HepG2 (cell line): ENCODE data around the gene MTFP1. TPM values are rescaled to one million over a fixed set of nuclear protein-coding genes. Genes with fewer than 3 reads are reported as not detected.

Experiments
- AGO2 ChIP-seq: fragments of 200-400 bp; formaldehyde crosslinking; optimal IDR thresholded peaks from 2 replicates; pipeline ENCODE3; 2017; ENCODE audit warnings: mild to moderate bottlenecking, low read depth, low read length, moderate library complexity
- CENPX ChIP-seq: sonication (generic); formaldehyde crosslinking; IDR thresholded peaks from 2 replicates; pipeline ENCODE4 v1.9.0; 2021; ENCODE audit warnings: mild to moderate bottlenecking, missing genetic modification reagents, moderate library complexity
- FOXK1 ChIP-seq: sonication (generic); formaldehyde crosslinking; IDR thresholded peaks from 2 replicates; pipeline ENCODE4 v1.4.0; 2020; ENCODE audit warnings: low read depth, missing genetic modification reagents, borderline replicate concordance
- HMG20A ChIP-seq: IDR thresholded peaks from 2 replicates; pipeline ENCODE4 v1.6.1; 2016; ENCODE audit warnings: borderline replicate concordance
- KAT8 ChIP-seq: IDR thresholded peaks from 2 replicates; pipeline ENCODE4 v1.6.1; 2016; ENCODE audit warnings: missing genetic modification reagents, missing compliant biosample characterization
- KLF12 ChIP-seq: sonication (generic); formaldehyde crosslinking; IDR thresholded peaks from 2 replicates; pipeline ENCODE4 v1.4.0; 2020; ENCODE audit warnings: missing genetic modification reagents, borderline replicate concordance
- MED1 ChIP-seq: sonication (generic); formaldehyde crosslinking; IDR thresholded peaks from 2 replicates; pipeline ENCODE4 v1.4.0; 2020; ENCODE audit warnings: missing genetic modification reagents
- NONO ChIP-seq, 2 experiments: fragments of 450-650 bp in 1 of 2; sonication (generic) in 1 of 2; formaldehyde crosslinking in 1 of 2; IDR thresholded peaks in 1 of 2; conservative IDR thresholded peaks in 1 of 2; 2 replicates each; pipeline versions ENCODE4 v1.6.1 to v1.8.0; 2017 to 2022; ENCODE audit warnings: mild to moderate bottlenecking in 1 of 2, missing genetic modification reagents in 1 of 2, moderate library complexity in 1 of 2
- ONECUT2 ChIP-seq: sonication (generic); formaldehyde crosslinking; IDR thresholded peaks from 2 replicates; pipeline ENCODE4 v1.4.0; 2020; ENCODE audit warnings: missing genetic modification reagents
- POLR2AphosphoS5 ChIP-seq: IDR thresholded peaks from 2 replicates; pipeline ENCODE4 v1.6.1; 2012; ENCODE audit warnings: low read depth, low read length
- ZBTB1 ChIP-seq: sonication (generic); formaldehyde crosslinking; IDR thresholded peaks from 2 replicates; pipeline ENCODE4 v1.4.0; 2020; ENCODE audit warnings: missing genetic modification reagents, borderline replicate concordance
- ZBTB7B ChIP-seq: sonication (generic); formaldehyde crosslinking; IDR thresholded peaks from 2 replicates; pipeline ENCODE4 v1.4.0; 2020; ENCODE audit warnings: missing genetic modification reagents
- ZFP62 ChIP-seq: sonication (generic); formaldehyde crosslinking; IDR thresholded peaks from 2 replicates; pipeline ENCODE4 v1.4.0; 2020; ENCODE audit warnings: missing genetic modification reagents
- ZNF235 ChIP-seq: sonication (generic); formaldehyde crosslinking; IDR thresholded peaks from 2 replicates; pipeline ENCODE4 v1.8.1; 2023; ENCODE audit warnings: mild to moderate bottlenecking, missing genetic modification reagents, borderline replicate concordance
- ZNF253 ChIP-seq: sonication (generic); formaldehyde crosslinking; IDR thresholded peaks from 2 replicates; pipeline ENCODE4 v1.8.0; 2022; ENCODE audit warnings: mild to moderate bottlenecking, missing genetic modification reagents, borderline replicate concordance
- ZNF33B ChIP-seq: sonication (generic); formaldehyde crosslinking; IDR thresholded peaks from 2 replicates; pipeline ENCODE4 v1.5.1; 2020; ENCODE audit warnings: mild to moderate bottlenecking, missing genetic modification reagents
- ZNF34 ChIP-seq: sonication (generic); formaldehyde crosslinking; IDR thresholded peaks from 2 replicates; pipeline ENCODE4 v1.4.0; 2020; ENCODE audit warnings: mild to moderate bottlenecking, missing genetic modification reagents, borderline replicate concordance
- ZNF788 ChIP-seq: sonication (generic); formaldehyde crosslinking; IDR thresholded peaks from 2 replicates; pipeline ENCODE4 v1.5.0; 2020; ENCODE audit warnings: mild to moderate bottlenecking, missing genetic modification reagents, borderline replicate concordance
- ZSCAN25 ChIP-seq: sonication (generic); formaldehyde crosslinking; IDR thresholded peaks from 2 replicates; pipeline ENCODE4 v1.8.0; 2022; ENCODE audit warnings: mild to moderate bottlenecking, missing genetic modification reagents
- polyA plus RNA-seq, 8 experiments: library from polyadenylated mRNA; depleted of rRNA in 3 of 8; stranded (reverse) in 7 of 8; unstranded in 1 of 8; fragments of >200 nt; fragmentation: Illumina TruSeq in 4 of 8; extraction: Trizol in 4 of 8; gene quantifications; 2 replicates each; pipeline versions ENCODE4 v1.2.1 to v1.2.3, GENCODE V29; 2011 to 2016; ENCODE audit warnings: low read depth in 4 of 8, missing spikeins in 1 of 8, mixed read lengths in 1 of 8; ENCODE audit not compliant: insufficient read depth in 1 of 8
- total RNA-seq, 5 experiments: library from RNA; depleted of rRNA; stranded (reverse); fragments of >200 nt; fragmentation: Illumina TruSeq; extraction: Trizol; gene quantifications; 2 replicates each; pipeline ENCODE4 v1.2.3, GENCODE V29; 2016; ENCODE audit warnings: low read depth in 1 of 5
- TF ChIP-seq, protein P1 (sequence below): sonication (generic); formaldehyde crosslinking; IDR thresholded peaks from 2 replicates; pipeline ENCODE4 v1.8.0; 2022; ENCODE audit warnings: low read depth, missing genetic modification reagents
- TF ChIP-seq, protein P2 (sequence below): sonication (generic); formaldehyde crosslinking; IDR thresholded peaks from 2 replicates; pipeline ENCODE4 v1.8.0; 2022; ENCODE audit warnings: missing genetic modification reagents, low read depth, mild to moderate bottlenecking, borderline replicate concordance
- TF ChIP-seq, protein P3 (sequence below): sonication (generic); formaldehyde crosslinking; IDR thresholded peaks from 2 replicates; pipeline ENCODE4 v1.5.0; 2020; ENCODE audit warnings: mild to moderate bottlenecking, missing genetic modification reagents
- TF ChIP-seq, protein P4 (sequence below): sonication (generic); formaldehyde crosslinking; IDR thresholded peaks from 2 replicates; pipeline ENCODE4 v1.4.0; 2020; ENCODE audit warnings: mild to moderate bottlenecking, missing genetic modification reagents
- TF ChIP-seq, protein P5 (sequence below): sonication (generic); formaldehyde crosslinking; IDR thresholded peaks from 2 replicates; pipeline ENCODE4 v1.9.0; 2022; ENCODE audit warnings: low read depth, missing genetic modification reagents

The MTFP1 gene
- total and polyA plus RNA-seq, 2 of the 13 experiments (the other 11 are each of a cell fraction or from before 2014, with no cell fraction given) = 29.5 to 45.6 TPM

DNA sequence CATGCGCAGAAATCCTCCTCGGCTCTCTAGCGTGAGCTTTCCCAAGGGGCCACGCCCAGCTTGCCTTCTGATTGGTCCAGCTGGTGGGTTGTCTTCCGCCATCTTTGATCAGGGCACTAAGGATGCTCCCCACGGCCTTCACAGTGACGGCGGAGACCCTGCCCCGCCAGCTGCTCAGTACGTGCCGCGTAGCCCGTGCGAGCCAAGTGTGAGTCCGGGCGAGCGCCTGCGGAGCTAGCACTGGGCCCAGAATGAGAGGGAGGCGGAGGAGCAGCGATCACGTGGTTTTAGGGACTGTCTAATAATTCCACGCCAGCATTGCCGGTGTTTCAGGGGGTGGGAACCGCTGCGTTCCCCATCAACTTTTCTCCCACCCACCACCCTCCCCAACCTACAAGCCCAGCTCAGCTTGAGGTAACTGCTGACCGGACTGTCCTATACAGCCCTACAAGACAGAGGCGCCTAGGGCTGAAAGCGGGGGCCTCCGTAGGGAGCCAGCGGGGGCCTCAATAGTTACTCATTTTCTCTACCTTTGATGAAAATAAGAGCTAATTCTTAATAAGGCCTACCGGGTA, 1.5 kb upstream of the MTFP1 start (continued):
- TF ChIP-seq KAT8 = peak; percentile 91
- TF ChIP-seq MED1 = peak; percentile 85
- TF ChIP-seq ZBTB7B (CRISPR knock-in tag) = peak; percentile 83
- TF ChIP-seq, protein P1, sequence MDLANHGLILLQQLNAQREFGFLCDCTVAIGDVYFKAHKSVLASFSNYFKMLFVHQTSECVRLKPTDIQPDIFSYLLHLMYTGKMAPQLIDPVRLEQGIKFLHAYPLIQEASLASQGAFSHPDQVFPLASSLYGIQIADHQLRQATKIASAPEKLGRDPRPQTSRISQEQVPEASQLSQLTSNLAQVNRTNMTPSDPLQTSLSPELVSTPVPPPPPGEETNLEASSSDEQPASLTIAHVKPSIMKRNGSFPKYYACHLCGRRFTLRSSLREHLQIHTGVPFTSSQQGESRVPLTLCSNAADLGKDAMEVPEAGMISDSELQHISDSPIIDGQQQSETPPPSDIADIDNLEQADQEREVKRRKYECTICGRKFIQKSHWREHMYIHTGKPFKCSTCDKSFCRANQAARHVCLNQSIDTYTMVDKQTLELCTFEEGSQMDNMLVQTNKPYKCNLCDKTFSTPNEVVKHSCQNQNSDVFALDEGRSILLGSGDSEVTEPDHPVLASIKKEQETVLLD (CRISPR knock-in tag) = no peak; the same call in 1 of the 2 replicates
- peak; percentile 49; the same call in 1 of the 2 replicates for TF ChIP-seq FOXK1 (CRISPR knock-in tag)
- peak; percentile 13; the same call in 1 of the 2 replicates for TF ChIP-seq POLR2AphosphoS5
- no peak for TF ChIP-seq ZNF235
- no peak for TF ChIP-seq ZNF253
- TF ChIP-seq, protein P2, sequence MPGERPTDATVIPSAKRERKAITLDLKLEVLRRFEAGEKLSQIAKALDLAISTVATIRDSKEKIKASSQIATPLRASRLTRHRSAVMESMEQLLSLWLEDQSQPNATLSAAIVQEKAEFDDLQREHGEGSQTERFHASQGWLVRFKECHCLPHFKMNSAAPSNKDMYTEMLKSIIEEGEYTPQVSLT = no peak
- TF ChIP-seq ZSCAN25 (CRISPR knock-in tag) = no peak
- TF ChIP-seq CENPX (CRISPR knock-in tag) = no peak
- TF ChIP-seq, protein P3, sequence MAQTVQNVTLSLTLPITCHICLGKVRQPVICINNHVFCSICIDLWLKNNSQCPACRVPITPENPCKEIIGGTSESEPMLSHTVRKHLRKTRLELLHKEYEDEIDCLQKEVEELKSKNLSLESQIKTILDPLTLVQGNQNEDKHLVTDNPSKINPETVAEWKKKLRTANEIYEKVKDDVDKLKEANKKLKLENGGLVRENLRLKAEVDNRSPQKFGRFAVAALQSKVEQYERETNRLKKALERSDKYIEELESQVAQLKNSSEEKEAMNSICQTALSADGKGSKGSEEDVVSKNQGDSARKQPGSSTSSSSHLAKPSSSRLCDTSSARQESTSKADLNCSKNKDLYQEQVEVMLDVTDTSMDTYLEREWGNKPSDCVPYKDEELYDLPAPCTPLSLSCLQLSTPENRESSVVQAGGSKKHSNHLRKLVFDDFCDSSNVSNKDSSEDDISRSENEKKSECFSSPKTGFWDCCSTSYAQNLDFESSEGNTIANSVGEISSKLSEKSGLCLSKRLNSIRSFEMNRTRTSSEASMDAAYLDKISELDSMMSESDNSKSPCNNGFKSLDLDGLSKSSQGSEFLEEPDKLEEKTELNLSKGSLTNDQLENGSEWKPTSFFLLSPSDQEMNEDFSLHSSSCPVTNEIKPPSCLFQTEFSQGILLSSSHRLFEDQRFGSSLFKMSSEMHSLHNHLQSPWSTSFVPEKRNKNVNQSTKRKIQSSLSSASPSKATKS (CRISPR knock-in tag) = no peak
- TF ChIP-seq ONECUT2 (CRISPR knock-in tag) = no peak
- TF ChIP-seq, protein P4, sequence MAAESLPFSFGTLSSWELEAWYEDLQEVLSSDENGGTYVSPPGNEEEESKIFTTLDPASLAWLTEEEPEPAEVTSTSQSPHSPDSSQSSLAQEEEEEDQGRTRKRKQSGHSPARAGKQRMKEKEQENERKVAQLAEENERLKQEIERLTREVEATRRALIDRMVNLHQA (CRISPR knock-in tag) = no peak
- TF ChIP-seq NONO (IDR thresholded peaks at IDR 0.05) = no peak
- TF ChIP-seq NONO (CRISPR knock-in tag; conservative IDR thresholded peaks at IDR 0.05) = peak; percentile 93
- no peak for TF ChIP-seq ZNF34 (CRISPR knock-in tag)
- no peak for TF ChIP-seq ZFP62 (CRISPR knock-in tag)
- TF ChIP-seq ZBTB1 = no peak
- TF ChIP-seq ZNF33B (CRISPR knock-in tag) = no peak
- TF ChIP-seq, protein P5, sequence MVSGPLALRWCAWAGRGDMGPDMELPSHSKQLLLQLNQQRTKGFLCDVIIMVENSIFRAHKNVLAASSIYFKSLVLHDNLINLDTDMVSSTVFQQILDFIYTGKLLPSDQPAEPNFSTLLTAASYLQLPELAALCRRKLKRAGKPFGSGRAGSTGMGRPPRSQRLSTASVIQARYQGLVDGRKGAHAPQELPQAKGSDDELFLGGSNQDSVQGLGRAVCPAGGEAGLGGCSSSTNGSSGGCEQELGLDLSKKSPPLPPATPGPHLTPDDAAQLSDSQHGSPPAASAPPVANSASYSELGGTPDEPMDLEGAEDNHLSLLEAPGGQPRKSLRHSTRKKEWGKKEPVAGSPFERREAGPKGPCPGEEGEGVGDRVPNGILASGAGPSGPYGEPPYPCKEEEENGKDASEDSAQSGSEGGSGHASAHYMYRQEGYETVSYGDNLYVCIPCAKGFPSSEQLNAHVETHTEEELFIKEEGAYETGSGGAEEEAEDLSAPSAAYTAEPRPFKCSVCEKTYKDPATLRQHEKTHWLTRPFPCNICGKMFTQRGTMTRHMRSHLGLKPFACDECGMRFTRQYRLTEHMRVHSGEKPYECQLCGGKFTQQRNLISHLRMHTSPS (CRISPR knock-in tag) = no peak
- TF ChIP-seq AGO2 = peak; percentile 2
- peak; percentile 95; the same call in 1 of the 2 replicates for TF ChIP-seq KLF12
- TF ChIP-seq ZNF788 (CRISPR knock-in tag) = peak; percentile 84
- peak; percentile 44; the same call in 1 of the 2 replicates for TF ChIP-seq HMG20A (CRISPR knock-in tag)
